HG02943 (cell line): ENCODE results near the gene TAF10.
A peak's percentile ranks its signal among the peaks of the same experiment; 100 is the strongest.

Experiments used
- ATAC-seq: cut with Tn5 transposase; IDR thresholded peaks from one replicate; pipeline ENCODE4 v1.9.1; 2021; ENCODE audit warnings: mild to moderate bottlenecking, low read depth, moderate library complexity; ENCODE audit not compliant: unreplicated experiment

TAF10 gene

GRCh38 chr11:6640985-6641701 is 29.1 kb upstream of the TAF10 start:
- ATAC-seq, result no peak

GRCh38 chr11:6640036-6640984 is 28.3 kb upstream of the TAF10 start:
- no peak for ATAC-seq

- ATAC-seq, result no peak
These were observed 26.4 kb upstream of the TAF10 start for GRCh38 chr11:6638429-6638828.

GRCh38 chr11:6637871-6638270 is 25.9 kb upstream of the TAF10 start:
- no peak for ATAC-seq

GRCh38 chr11:6636480-6636879 is 24.5 kb upstream of the TAF10 start:
- no peak for ATAC-seq

- ATAC-seq, result no peak
These were observed 23.3 kb upstream of the TAF10 start for GRCh38 chr11:6635082-6635932.

GRCh38 chr11:6634534-6634933 is 22.5 kb upstream of the TAF10 start:
- no peak for ATAC-seq

GRCh38 chr11:6633422-6634408 is 21.7 kb upstream of the TAF10 start:
- ATAC-seq, result no peak

GRCh38 chr11:6632116-6633073 is 20.4 kb upstream of the TAF10 start:
- no peak for ATAC-seq

GRCh38 chr11:6631361-6631890 is 19.4 kb upstream of the TAF10 start:
- ATAC-seq, result no peak

GRCh38 chr11:6630632-6631291 is 18.7 kb upstream of the TAF10 start:
- ATAC-seq, result no peak

- ATAC-seq, result no peak
These were observed 18.0 kb upstream of the TAF10 start for GRCh38 chr11:6629892-6630631.

GRCh38 chr11:6629573-6629891 is 17.5 kb upstream of the TAF10 start:
- no peak for ATAC-seq

GRCh38 chr11:6628526-6628925 is 16.5 kb upstream of the TAF10 start:
- ATAC-seq, result no peak

GRCh38 chr11:6627762-6628241 is 15.8 kb upstream of the TAF10 start:
- ATAC-seq, result peak; percentile 55

GRCh38 chr11:6626971-6627761 is 15.2 kb upstream of the TAF10 start:
- no peak for ATAC-seq
